Measurements from ENCODE around the gene PTK7.

The PTK7 gene

DNA sequence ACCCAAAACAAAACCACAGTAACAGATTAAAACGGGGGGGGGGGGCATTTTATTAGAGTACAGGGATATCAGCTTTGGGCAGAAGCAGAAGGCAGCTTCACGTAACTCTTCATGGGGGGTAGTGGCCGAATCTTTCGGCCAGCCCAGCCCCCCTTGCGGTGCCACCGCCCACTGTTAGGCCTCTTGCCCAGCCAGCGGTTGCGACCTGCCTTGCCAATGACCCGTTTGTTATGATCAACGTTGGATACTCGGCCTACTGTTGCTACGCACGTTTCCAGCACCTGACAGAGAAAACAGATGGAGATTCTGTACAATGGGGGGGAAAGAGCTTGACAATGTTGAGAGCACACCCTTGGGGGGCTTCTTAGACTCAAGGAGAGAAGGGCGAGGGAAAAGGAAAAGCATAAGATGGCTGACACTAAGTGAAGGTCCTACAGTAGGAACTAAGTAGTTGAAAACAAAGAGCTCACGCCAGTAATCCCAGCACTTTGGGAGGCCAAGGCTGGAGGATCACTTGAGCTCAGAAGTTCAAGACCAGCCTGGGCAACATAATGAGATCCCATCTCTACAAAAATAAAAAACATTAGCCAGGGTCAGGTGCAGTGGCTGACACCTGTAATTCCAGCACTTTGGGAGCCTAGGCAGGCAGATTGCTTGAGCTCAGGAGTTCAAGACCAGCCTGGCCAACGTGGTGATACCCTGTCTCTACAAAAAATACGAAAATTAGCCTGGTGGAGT is 21.7 kb upstream of the PTK7 start:
- no peak for DNase-seq (ENCODE audit: low read depth)

DNA sequence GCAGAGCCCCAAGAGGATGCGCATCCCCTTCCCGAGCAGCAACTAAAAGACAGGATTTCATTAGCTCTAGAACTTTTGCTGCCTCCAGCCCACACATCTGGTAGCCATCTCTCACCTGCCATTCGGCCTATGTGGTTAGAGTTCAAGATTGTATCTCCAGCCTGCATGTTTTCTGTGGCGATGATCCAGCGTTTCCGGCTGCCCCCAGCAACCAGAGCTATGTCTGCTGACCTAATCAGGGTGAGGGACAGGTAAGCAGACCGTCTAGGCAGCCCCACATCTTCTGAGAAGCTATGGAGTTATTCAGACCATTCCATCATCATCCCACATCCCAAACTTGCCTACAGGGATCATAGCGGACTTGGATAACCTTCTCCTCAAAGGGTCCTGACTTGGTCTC is 20.1 kb upstream of the PTK7 start:
- DNase-seq (ENCODE audit: low read depth) = no peak

DNA sequence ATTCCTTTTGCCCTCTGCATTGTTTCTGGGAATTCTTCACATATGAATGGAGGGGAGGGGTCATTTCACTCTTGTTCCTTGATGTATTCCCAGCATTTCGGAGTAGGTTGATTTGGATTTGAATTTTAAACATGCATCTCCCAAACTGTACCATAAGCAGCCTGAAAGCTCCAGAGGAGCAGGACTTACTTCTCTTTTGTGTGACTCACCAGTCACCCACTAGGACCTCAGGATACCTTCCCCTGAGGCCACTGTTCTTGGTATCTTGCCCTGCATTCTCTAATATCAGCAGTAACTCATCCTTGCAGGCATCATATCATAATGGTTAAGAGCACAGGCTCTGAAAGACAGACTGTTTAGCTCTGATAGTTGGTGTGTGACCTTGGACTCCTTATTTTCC is 17.6 kb upstream of the PTK7 start:
- no peak for DNase-seq (ENCODE audit: low read depth)

DNA sequence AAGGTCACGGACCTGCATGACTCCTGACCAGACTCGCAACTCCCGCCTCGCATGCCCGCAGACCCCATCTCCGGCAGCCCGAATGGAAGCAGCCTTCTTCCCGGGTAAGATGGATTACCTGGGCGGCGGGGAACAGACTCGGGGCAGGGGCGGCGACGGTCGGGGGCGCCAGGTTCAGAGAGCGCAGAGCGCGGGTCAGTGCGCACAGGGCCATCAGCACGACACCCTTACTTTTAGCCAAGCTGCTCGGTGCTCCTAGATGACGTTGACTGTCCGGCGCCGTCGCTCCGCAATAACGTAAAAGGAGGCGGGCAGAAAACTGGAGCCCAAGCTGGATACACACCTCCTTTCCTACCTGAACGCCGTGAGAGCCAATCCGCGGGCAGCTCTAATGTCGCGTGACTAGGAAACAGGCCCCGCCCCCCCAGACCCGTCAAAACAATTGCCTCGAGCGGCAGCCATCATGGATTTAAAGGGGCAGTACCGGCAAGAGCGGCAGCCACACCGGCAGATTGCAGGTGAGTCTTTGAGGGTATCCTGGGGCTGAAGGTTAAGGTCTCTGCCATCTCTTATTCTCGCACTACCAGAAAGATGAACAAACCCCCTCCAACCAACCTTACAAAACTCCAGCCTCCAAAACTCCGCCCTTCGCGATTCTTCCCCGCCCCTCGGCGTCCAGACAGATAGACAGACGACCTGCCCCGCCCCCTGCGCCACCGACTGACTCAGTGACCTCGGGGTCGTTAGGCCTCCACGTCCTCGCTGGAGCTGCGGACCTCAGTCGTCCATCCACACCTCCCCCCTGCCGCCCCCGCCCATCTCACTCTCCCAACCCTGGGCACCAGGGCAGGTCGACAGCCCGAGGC is 16.7 kb upstream of the PTK7 start, which contains the start of the genes KLC4 and MRPL2:
TSS of gene KLC4 (plus strand) at position 464 of the 866 bp plus-strand sequence. CDS start 1,705 bp downstream, outside the sequence.
TSS of gene MRPL2 (minus strand) at position 267 of the 866 bp plus-strand sequence. CDS start at position 214, 53 bp downstream.
- peak; percentile 97 for DNase-seq (ENCODE audit: low read depth)

DNA sequence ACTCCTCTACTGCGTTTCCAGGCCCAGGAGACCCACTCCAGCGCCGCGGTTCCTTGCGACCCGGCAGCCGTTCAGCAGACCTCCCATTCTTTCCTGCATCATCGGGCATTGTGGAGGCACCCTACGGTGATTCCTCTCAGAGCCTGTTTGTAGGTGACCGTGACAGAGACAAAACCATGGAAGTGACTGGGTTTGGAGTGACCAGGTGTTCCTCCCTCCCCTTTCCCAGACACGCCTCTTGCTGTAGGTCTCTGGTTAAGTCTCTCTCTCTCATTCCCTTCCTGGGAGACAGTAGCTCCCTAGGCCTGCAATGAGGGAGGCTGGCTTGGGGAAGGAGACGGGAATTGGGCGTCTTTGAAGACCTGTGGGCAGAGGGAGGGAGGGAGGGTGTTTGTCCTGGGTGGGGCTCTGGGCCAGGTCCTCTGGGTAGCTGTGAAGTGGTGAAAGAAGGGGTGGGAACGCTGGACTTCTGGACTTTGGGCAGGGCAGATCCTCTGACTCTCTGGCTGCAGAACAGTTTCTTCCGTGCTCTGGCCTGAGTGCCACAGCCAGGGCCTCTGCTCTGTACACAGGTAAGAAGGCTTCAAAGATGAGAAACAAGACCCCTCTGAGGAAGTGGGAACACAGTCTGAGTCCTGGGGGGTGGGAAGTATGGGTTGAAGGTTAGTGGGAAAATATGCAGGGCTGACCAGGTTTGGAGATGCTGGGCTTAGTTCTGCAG is 15.9 kb upstream of the PTK7 start:
- DNase-seq (ENCODE audit: low read depth) = no peak

DNA sequence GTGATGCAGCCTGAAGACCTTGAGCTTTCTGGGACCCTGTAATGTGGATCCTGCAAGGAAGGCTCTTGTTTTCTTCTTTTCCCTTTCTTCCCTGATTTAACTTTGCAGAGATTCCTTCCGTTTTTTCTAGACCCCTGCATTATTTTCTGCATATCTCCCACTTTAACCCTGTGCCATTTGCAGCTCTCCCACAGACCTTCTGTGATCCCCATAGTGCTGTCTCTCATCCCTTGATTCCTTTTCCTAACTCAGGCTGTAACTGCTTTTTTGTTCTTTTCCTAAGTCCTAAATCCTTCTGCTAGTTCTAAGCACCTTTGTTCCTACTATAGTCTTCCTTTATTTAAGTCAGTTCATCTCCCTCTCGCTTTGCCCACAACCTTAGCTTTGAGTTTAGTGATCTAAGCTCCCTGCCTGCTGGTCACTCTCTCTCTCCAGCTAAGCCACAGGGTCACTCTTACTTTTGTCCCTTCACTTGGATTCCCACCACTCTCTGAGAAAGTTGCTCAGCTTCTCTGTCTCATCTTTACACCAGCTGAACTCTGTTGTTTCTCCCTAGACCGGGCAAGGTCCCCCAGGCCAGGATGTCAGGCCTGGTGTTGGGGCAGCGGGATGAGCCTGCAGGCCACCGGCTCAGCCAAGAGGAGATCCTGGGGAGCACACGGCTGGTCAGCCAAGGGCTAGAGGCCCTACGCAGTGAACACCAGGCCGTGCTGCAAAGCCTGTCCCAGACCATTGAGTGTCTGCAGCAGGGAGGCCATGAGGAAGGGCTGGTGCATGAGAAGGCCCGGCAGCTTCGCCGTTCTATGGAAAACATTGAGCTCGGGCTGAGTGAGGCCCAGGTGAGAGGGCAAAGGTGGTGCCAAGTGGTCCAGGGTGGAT is 15.1 kb upstream of the PTK7 start:
- no peak for DNase-seq (ENCODE audit: low read depth)

DNA sequence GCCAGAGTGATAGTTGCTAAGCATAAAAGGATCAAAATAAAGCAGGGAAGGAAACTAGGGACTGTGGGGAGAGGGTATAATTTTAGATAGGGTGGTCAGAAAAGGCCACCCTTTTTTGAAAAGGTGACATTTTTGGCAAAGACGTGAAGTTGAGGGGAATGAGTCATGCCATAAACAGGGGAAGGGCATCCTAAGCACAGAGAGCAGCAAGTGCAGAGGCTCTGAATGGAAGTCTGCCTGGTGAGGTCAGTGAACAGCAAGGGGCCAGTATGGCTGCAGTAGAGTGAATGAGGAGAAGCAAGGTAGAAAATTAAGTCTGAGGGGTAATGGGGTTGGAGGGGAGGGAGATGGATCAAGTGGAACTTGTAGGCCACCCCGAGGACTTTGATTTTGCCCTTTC is 14.3 kb upstream of the PTK7 start:
- no peak for DNase-seq (ENCODE audit: low read depth)

DNA sequence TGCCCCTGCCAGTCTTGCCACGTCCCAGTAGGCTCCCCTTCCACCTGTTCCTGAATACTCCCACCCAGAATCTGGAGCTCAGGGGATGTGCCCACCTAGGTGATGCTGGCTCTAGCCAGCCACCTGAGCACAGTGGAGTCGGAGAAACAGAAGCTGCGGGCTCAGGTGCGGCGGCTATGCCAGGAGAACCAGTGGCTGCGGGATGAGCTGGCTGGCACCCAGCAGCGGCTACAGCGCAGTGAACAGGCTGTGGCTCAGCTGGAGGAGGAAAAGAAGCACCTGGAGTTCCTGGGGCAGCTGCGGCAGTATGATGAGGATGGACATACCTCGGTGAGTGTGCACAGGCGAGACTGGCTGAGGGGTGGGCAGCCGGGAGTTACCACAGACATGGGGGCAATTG is 13.3 kb upstream of the PTK7 start:
- no peak for DNase-seq (ENCODE audit: low read depth)

DNA sequence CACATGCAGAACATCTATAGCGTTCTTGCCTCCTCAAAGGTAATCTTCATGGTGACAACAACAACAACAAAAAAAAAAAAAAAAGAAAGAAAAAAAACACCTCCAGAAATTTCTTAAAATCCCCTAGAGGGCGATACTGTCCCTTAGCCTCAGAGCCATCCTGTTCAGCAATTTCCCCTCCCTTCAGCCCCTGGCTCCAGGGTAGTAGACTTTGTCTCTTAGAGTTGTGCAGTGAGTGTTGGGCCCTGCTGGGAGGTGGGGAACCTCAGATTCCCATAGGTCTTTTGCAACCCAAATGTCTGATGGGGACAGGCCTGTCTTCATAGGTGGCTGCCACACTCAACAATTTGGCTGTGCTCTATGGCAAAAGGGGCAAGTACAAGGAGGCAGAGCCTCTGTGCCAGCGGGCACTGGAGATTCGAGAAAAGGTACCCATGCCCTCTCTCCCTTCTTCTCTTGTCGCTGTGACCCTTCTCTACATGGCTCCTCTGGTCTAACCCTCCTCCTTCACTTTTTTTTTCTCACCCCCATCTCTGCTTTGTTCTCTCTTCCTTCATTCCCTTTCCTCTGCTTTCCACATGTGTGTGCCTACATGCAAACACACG is 6.0 kb upstream of the PTK7 start:
- peak; percentile 69 for DNase-seq (ENCODE audit: low read depth)

DNA sequence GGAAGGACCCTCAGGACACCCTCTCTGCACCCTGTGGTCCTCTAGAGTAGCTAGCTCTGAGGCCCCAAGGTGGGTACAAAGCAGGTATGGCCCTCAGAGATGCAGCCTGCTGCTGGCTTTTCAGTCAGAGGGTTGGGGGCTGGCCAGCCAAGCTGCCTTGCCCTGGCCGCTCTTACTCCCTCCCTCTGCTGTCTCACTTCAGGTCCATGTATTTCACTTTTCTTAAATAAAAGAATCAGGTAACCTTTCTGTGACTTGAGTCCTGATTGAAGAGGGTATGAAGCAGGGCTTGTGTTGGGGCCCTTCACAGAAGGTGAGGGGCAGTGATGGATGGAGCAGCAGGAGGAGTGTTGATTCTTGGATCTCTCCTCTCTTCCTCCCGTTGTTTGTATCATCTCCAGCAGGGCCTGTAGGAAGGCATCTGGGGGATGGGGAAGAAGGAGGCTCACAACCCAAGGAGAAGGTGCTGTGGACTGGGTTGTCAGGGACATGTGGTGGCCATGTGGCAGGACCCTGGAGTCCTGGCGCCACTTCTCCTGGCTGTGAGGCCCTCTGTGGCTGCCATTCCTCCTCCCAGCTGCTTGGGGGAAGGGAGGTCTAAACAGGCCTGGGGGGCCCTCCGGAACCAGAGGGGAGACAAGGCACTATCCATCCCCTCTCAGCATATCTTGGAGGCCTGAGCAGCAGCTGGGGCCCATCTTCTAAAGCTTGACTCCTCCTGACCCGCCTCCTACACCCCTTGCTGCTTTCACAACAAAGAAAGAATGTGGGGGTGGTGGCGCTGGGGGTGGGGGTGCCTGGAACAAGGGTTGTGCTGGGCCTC is 1.1 kb upstream of the PTK7 start:
- DNase-seq (ENCODE audit: low read depth) = peak; percentile 42

DNA sequence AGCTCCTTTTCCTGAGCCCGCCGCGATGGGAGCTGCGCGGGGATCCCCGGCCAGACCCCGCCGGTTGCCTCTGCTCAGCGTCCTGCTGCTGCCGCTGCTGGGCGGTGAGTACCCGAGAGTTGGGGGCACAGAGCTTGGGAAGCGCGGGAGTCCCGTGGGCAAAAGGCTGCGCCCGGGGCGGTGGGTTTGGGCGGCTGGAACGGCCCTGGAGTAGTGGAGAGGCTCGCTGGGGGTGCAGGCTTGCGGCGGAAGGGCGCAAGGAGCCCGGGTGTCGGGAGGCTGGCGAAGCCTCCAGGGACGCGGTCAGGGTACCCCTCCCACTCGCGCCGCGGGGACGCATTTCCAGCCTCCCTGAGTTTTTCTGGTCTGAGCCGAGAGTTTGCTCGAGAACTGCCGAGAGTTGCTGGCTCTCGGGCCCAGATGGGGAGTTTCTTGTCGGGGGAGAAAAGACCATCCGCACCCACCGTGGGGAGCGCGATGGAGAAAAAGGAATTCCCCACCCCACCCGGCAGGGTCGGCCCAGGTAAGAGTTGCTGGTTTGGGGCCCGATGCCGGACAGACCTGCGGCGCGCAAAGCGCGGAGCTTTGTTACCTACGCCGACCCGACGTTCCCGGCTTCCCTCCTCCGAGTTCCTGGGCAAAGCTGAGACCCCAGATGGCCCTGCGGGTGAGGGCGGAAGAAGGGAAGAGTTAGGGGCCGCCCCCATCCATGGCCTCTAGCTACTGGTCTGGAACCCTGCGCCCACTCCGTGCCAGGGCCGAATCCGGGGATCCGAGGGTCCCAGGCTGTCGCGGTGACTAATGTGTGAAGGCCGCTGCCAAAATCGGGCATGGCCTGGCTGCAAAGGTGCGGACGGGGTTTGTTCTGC is 584 bp downstream of the PTK7 start:
- no peak for DNase-seq (ENCODE audit: low read depth)

DNA sequence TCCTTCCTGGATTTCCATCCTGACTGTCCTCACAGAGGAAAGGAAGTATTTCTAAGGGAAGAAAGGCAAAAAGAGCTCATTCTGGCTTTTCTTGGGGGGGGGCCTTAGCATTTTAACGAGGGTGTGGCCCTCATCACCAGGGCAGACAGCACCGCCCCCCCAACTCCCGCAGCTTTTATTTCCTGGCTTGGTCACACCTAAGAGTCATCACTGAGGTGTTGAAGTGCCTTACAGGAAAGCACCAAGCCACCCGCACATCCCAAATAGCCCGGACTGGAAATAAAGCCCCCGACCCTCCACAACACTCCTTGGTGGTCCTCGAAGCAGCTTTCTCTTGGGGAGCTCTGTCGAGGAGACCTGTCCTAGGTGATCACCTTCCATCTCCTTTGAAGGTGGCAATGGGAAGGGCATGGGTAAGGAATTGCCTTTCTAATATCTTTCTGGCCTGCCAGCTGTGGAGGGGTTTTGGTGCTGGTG is 1.3 kb downstream of the PTK7 start:
- no peak for DNase-seq (ENCODE audit: low read depth)

DNA sequence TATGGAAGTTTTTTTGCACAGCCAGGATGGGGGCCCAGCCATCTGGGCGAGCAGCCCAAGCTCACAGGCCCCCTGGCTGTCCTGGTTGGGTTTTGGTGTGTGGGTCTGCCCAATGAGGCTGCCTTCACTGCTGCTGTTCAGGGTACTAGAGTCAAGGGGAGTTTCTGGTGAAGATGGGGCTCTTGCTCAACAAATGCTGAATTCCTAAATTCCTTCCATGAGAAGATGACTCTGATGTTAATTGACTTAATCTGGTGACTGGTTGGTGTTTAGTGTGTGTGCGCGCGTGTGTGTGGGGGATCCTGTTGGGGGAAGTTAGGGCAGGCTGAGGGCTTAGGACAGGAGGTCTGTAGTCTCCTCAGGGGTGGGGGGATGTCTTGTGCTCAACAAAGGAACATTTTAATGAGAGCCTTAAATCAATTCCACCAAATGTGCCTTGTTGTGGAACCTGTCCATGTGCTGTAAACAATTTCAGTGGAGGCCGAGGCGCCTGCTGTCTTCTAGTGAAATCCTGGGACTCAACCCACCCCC is 1.9 kb downstream of the PTK7 start:
- peak; percentile 85 for DNase-seq (ENCODE audit: low read depth)

DNA sequence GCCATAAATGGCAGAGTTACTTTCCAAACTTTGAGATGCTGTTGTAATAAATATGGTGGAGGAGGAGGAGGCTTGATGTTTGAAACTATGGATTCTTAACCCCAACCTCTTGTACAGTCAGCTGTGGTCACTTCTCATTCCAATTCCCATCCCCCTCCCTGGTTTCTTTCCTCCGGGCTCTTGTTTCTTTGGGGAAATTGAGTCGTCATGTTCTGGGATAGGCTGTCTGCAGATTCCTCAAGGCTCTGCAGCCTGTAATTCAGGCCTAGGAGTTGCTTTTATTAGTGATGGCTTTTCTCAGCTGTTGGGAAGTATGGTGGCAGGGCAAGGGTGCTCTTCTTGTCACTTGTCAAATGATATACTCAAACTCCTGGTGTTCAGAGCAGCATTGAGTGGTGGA is 2.6 kb downstream of the PTK7 start:
- DNase-seq (ENCODE audit: low read depth) = peak; percentile 73

DNA sequence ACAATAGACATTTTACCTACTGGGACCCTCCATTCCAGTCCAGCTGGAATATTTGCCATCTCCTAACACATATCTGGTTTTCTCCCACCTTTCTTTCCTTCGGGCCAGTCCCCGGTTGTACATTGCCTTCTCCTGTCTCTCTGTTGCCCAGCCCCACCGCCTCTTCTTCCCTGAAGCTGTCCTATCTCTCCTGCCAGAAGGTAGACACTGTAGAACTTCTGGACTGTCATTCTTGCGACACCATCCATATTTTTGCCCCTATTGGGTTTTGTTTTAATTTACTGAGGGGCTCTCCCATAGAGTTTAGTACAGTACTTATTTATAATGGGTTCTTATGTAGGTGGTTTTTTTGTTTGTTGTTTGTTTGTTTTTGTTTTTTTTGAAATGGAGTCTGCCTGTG is 4.9 kb downstream of the PTK7 start:
- DNase-seq (ENCODE audit: low read depth) = no peak

DNA sequence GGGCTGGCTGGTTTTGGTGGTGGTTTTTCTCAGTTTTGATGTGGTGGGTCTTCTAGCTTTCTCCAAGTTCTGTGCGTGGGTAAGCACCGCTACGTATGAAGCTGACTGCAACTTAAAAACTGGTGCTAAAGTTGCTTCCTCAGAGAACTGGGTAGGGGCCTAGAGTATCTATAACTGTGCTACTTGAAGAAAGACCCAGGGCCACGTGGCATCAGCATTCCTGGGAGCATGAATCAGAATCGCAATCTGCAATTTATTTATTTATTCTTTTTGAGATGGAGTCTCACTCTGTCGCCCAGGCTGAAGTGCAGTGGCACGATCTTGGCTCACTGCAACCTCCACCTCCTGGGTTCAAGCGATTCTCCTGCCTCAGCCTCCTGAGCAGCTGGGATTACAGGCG is 5.8 kb downstream of the PTK7 start:
- peak; percentile 43 for DNase-seq (ENCODE audit: low read depth)

DNA sequence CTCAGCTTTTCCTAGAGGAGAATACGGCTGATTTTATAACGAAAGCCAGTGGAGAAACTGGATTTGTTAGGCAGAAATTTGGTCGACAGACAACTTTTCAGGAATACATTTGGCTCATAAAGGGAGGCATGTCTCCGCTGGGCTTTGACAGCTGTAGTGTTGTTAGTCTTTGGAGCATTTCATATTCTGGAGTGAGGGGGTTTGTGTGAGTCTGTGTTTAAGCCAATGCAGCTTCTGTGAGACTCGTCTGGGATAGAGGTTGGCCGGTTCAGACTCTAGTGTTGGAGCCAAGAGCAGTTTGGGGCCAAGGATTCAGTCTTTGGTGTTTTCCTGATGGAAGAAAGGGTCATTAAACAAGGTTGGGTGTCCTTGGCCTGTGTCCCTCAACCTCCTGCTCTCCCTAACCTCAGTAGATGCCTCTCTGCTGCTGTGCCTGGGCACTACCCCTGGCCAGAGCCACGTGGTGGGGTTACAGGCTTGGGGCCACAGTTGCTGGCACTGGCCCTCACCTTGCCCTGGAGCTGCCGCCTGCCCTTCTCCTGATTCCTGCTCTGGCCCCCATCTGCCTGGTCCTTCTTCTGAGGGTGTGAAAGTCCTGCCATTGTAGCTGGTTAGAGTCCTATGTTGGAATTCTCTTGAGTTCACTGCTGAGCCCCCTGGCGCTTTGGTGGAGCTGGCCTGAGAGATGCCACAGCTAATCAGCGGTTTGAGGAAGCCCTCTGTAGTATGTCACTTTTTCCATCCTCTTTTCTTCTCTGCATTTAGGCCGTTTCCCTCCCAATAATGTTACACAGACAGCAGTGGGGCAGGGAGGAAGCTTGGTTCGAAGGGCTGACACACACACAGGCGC is 6.9 kb downstream of the PTK7 start:
- no peak for DNase-seq (ENCODE audit: low read depth)

Measured in fibroblast of gingiva (primary cell).